Duodenal mucosa (tissue), 2 donors: ENCODE results near the gene ABCC8.

ENCODE experiments used
- H3K27ac ChIP-seq: one replicate; pipeline ENCODE4 v1.7.0; 2013; ENCODE audit warnings: low read depth, low read length
- H3K27me3 ChIP-seq, 2 donors: one replicate each; pipeline ENCODE4 v1.7.0; 2013; ENCODE audit warnings: low read length in 2 of 2, control low read depth in 1 of 2; ENCODE audit not compliant: insufficient read depth in 2 of 2, control insufficient read depth in 1 of 2
- H3K36me3 ChIP-seq, 2 donors: one replicate each; pipeline ENCODE4 v1.7.0; 2013; ENCODE audit warnings: low read length in 2 of 2, control low read depth in 1 of 2; ENCODE audit not compliant: insufficient read depth in 2 of 2, control insufficient read depth in 1 of 2
- H3K4me1 ChIP-seq, 2 donors: one replicate each; pipeline ENCODE4 v1.7.0; 2013; ENCODE audit warnings: low read length in 2 of 2, control low read depth in 1 of 2; ENCODE audit not compliant: insufficient read depth in 2 of 2, control insufficient read depth in 1 of 2
- H3K4me3 ChIP-seq, 2 donors: one replicate each; pipeline ENCODE4 v1.7.0; 2013; ENCODE audit warnings: low read length in 2 of 2, low read depth in 1 of 2
- H3K9ac ChIP-seq, 2 donors: one replicate each; pipeline ENCODE4 v1.7.0; 2013; ENCODE audit warnings: low read length in 2 of 2, low read depth in 1 of 2
- H3K9me3 ChIP-seq, 2 donors: one replicate each; pipeline ENCODE4 v1.7.0; 2013; ENCODE audit warnings: low read length in 2 of 2, control low read depth in 1 of 2; ENCODE audit not compliant: control insufficient read depth in 1 of 2

The ABCC8 gene

GRCh38 chr11:17421781-17422180, 54.9 kb downstream of the ABCC8 start:
- Histone ChIP-seq H3K9ac (no peak overlapping the region), H3K9me3 (no peaks in the 10 kb centered on the region), H3K4me1 (peaks cover 8 to 9% of the 10 kb centered on the region in 2 donors), H3K27ac (no peak overlapping the region), H3K36me3 (no peaks in the 10 kb centered on the region), H3K4me3 (no peak overlapping the region), H3K27me3 (no peaks in the 10 kb centered on the region)

GRCh38 chr11:17418444-17419081, 58.1 kb downstream of the ABCC8 start:
- Histone ChIP-seq H3K27me3 (peaks cover 0 to 3% of the 10 kb centered on the region in 2 donors), H3K4me1 (peaks cover 3 to 4% of the 10 kb centered on the region in 2 donors), H3K27ac (no peak overlapping the region), H3K36me3 (no peaks in the 10 kb centered on the region), H3K9ac (no peak overlapping the region), H3K4me3 (no peak overlapping the region), H3K9me3 (no peaks in the 10 kb centered on the region)

- Histone ChIP-seq H3K9me3 (no peaks in the 10 kb centered on the region), H3K4me1 (no peaks in the 10 kb centered on the region), H3K9ac (no peak overlapping the region), H3K27ac (no peak overlapping the region), H3K4me3 (no peak overlapping the region), H3K36me3 (no peaks in the 10 kb centered on the region), H3K27me3 (peaks cover 0 to 6% of the 10 kb centered on the region in 2 donors)
Observed at GRCh38 chr11:17416492-17416891, 60.2 kb downstream of the ABCC8 start.

- Histone ChIP-seq H3K27ac (no peak overlapping the region), H3K27me3 (peaks cover 0 to 8% of the 10 kb centered on the region in 2 donors), H3K9ac (no peak overlapping the region), H3K36me3 (no peaks in the 10 kb centered on the region), H3K4me3 (no peak overlapping the region), H3K9me3 (no peaks in the 10 kb centered on the region), H3K4me1 (no peaks in the 10 kb centered on the region)
Observed at GRCh38 chr11:17415523-17416104, 61.0 kb downstream of the ABCC8 start.

GRCh38 chr11:17414992-17415391, 61.7 kb downstream of the ABCC8 start:
- H3K4me3 ChIP-seq: no peak overlapping the region
- H3K9ac ChIP-seq: no peak overlapping the region
- no peak overlapping the region for H3K27ac ChIP-seq
- H3K27me3 ChIP-seq: peaks cover 0 to 8% of the 10 kb centered on the region in 2 donors
- H3K4me1 ChIP-seq: no peaks in the 10 kb centered on the region
- no peaks in the 10 kb centered on the region for H3K9me3 ChIP-seq
- H3K36me3 ChIP-seq: no peaks in the 10 kb centered on the region

- Histone ChIP-seq H3K27ac (no peak overlapping the region), H3K4me1 (no peaks in the 10 kb centered on the region), H3K9ac (no peak overlapping the region), H3K36me3 (no peaks in the 10 kb centered on the region), H3K9me3 (no peaks in the 10 kb centered on the region), H3K4me3 (no peak overlapping the region), H3K27me3 (peaks cover 0 to 8% of the 10 kb centered on the region in 2 donors)
Observed at GRCh38 chr11:17414317-17414737, 62.3 kb downstream of the ABCC8 start.

- Histone ChIP-seq H3K27ac (no peak overlapping the region), H3K27me3 (peaks cover 0 to 8% of the 10 kb centered on the region in 2 donors), H3K4me3 (no peak overlapping the region), H3K9ac (no peak overlapping the region), H3K36me3 (no peaks in the 10 kb centered on the region), H3K9me3 (no peaks in the 10 kb centered on the region), H3K4me1 (no peaks in the 10 kb centered on the region)
Observed at GRCh38 chr11:17413414-17414316, 63.0 kb downstream of the ABCC8 start.

GRCh38 chr11:17412488-17413180, 64.0 kb downstream of the ABCC8 start:
- H3K27ac ChIP-seq: no peak overlapping the region
- no peak overlapping the region for H3K9ac ChIP-seq
- no peak overlapping the region for H3K4me3 ChIP-seq
- no peaks in the 10 kb centered on the region for H3K9me3 ChIP-seq
- no peaks in the 10 kb centered on the region for H3K36me3 ChIP-seq
- peaks cover 0 to 8% of the 10 kb centered on the region in 2 donors for H3K27me3 ChIP-seq
- H3K4me1 ChIP-seq: no peaks in the 10 kb centered on the region

GRCh38 chr11:17411418-17411817, 65.2 kb downstream of the ABCC8 start:
- H3K27ac ChIP-seq: no peak overlapping the region
- H3K9ac ChIP-seq: no peak overlapping the region
- H3K36me3 ChIP-seq: no peaks in the 10 kb centered on the region
- peaks cover 0 to 8% of the 10 kb centered on the region in 2 donors for H3K27me3 ChIP-seq
- peaks cover 0 to under 1% of the 10 kb centered on the region in 2 donors for H3K4me1 ChIP-seq
- no peak overlapping the region for H3K4me3 ChIP-seq
- H3K9me3 ChIP-seq: no peaks in the 10 kb centered on the region
